GM12872 (cell line): ENCODE measurements around the gene CYTH4.

Experiments used
- CTCF ChIP-seq: IDR thresholded peaks from 3 replicates; pipeline ENCODE4 v1.5.1; 2011; ENCODE audit warnings: low read depth, mild to moderate bottlenecking, low read length, moderate library complexity; ENCODE audit not compliant: insufficient read depth

The CYTH4 gene

GRCh38 chr22:37334859-37335805, 52.8 kb downstream of the CYTH4 start:
- TF ChIP-seq CTCF: no peak

- no peak for TF ChIP-seq CTCF
Observed at GRCh38 chr22:37335806-37336199, 53.5 kb downstream of the CYTH4 start.

GRCh38 chr22:37336579-37336978, 54.3 kb downstream of the CYTH4 start:
- no peak for TF ChIP-seq CTCF

- no peak for TF ChIP-seq CTCF
Observed at GRCh38 chr22:37337204-37337943, 55.1 kb downstream of the CYTH4 start.

- no peak for TF ChIP-seq CTCF
Observed at GRCh38 chr22:37338539-37339246, 56.4 kb downstream of the CYTH4 start.

- TF ChIP-seq CTCF: no peak
Observed at GRCh38 chr22:37340331-37341262, 58.3 kb downstream of the CYTH4 start.
